Activated naive CD8-positive, alpha-beta T cell treated with anti-CD3 and anti-CD28 coated beads, Interleukin-2, amount 50 U/mL, for 24 hours (primary cell): ENCODE data around the gene SGK1.
"Not testable (repeated sequence)": the region's sequence is repeated elsewhere in the genome, so short reads cannot be mapped to it uniquely, and the experiment has no call there.

ENCODE experiments used
- ATAC-seq: fragments of 150-1000 bp; cut with Tn5 transposase; one replicate; pipeline ENCODE4 v1.10.0; 2021
- DNase-seq: peaks from one replicate; pipeline ENCODE4 v3.0.0; 2021
- H3K27ac Mint-ChIP-seq: one replicate; pipeline ENCODE4 v1.8.0; 2021; ENCODE audit warnings: mild to moderate bottlenecking, mixed read lengths
- H3K27me3 Mint-ChIP-seq: one replicate; pipeline ENCODE4 v1.8.0; 2021; ENCODE audit warnings: mixed read lengths
- H3K36me3 Mint-ChIP-seq: one replicate; pipeline ENCODE4 v1.8.0; 2021; ENCODE audit warnings: low read depth, mixed read lengths
- H3K4me1 Mint-ChIP-seq: one replicate; pipeline ENCODE4 v1.8.0; 2021; ENCODE audit warnings: mixed read lengths
- H3K4me3 Mint-ChIP-seq: one replicate; pipeline ENCODE4 v1.8.0; 2021; ENCODE audit warnings: mild to moderate bottlenecking, moderate library complexity, mixed read lengths
- H3K9me3 Mint-ChIP-seq: one replicate; pipeline ENCODE4 v1.8.0; 2021; ENCODE audit warnings: mixed read lengths

The SGK1 gene

GRCh38 chr6:134303891-134304290 is 14.0 kb downstream of the SGK1 start:
- Mint-ChIP-seq H3K4me3 (no peak overlapping the region), H3K36me3 (no peaks in the 10 kb centered on the region), H3K27me3 (no peaks in the 10 kb centered on the region), H3K9me3 (peaks cover 3% of the 10 kb centered on the region), H3K27ac (no peak overlapping the region), H3K4me1 (peaks cover 7% of the 10 kb centered on the region)
- DNase-seq (no peak), ATAC-seq (no peak)

- Mint-ChIP-seq H3K27me3 (no peaks in the 10 kb centered on the region), H3K4me3 (no peak overlapping the region), H3K27ac (no peak overlapping the region), H3K4me1 (peaks cover 10% of the 10 kb centered on the region), H3K36me3 (no peaks in the 10 kb centered on the region), H3K9me3 (peaks cover 3% of the 10 kb centered on the region)
- ATAC-seq (no peak), DNase-seq (no peak)
These were observed 18.7 kb downstream of the SGK1 start for GRCh38 chr6:134299236-134299635.

GRCh38 chr6:134296762-134297161 is 21.1 kb downstream of the SGK1 start:
- ATAC-seq: no peak
- H3K36me3 Mint-ChIP-seq: no peaks in the 10 kb centered on the region
- H3K27me3 Mint-ChIP-seq: no peaks in the 10 kb centered on the region
- H3K27ac Mint-ChIP-seq: no peak overlapping the region
- peaks cover 3% of the 10 kb centered on the region for H3K9me3 Mint-ChIP-seq
- H3K4me1 Mint-ChIP-seq: peaks cover 10% of the 10 kb centered on the region
- no peak for DNase-seq
- H3K4me3 Mint-ChIP-seq: no peak overlapping the region

- no peak overlapping the region for H3K4me3 Mint-ChIP-seq
- H3K4me1 Mint-ChIP-seq: peaks cover 9% of the 10 kb centered on the region
- no peak for DNase-seq
- H3K27me3 Mint-ChIP-seq: no peaks in the 10 kb centered on the region
- H3K27ac Mint-ChIP-seq: no peak overlapping the region
- H3K36me3 Mint-ChIP-seq: no peaks in the 10 kb centered on the region
- no peak for ATAC-seq
- peaks cover 3% of the 10 kb centered on the region for H3K9me3 Mint-ChIP-seq
These were observed 21.9 kb downstream of the SGK1 start for GRCh38 chr6:134295953-134296553.

GRCh38 chr6:134293659-134294161 is 24.2 kb downstream of the SGK1 start:
- no peak overlapping the region for H3K27ac Mint-ChIP-seq
- H3K9me3 Mint-ChIP-seq: no peaks in the 10 kb centered on the region
- peaks cover 2% of the 10 kb centered on the region for H3K27me3 Mint-ChIP-seq
- ATAC-seq (no peak), DNase-seq (no peak)
- H3K4me1 Mint-ChIP-seq: peaks cover 15% of the 10 kb centered on the region
- H3K4me3 Mint-ChIP-seq: no peak overlapping the region
- H3K36me3 Mint-ChIP-seq: peaks cover 2% of the 10 kb centered on the region

GRCh38 chr6:134291156-134291555 is 26.8 kb downstream of the SGK1 start:
- peaks cover 2% of the 10 kb centered on the region for H3K36me3 Mint-ChIP-seq
- no peak for DNase-seq
- no peaks in the 10 kb centered on the region for H3K9me3 Mint-ChIP-seq
- H3K4me3 Mint-ChIP-seq: no peak overlapping the region
- no peak for ATAC-seq
- peaks cover 2% of the 10 kb centered on the region for H3K27me3 Mint-ChIP-seq
- H3K27ac Mint-ChIP-seq: no peak overlapping the region
- H3K4me1 Mint-ChIP-seq: peaks cover 28% of the 10 kb centered on the region

- peaks cover 2% of the 10 kb centered on the region for H3K27me3 Mint-ChIP-seq
- no peaks in the 10 kb centered on the region for H3K9me3 Mint-ChIP-seq
- H3K36me3 Mint-ChIP-seq: peaks cover 2% of the 10 kb centered on the region
- H3K27ac Mint-ChIP-seq: peak overlapping the region; percentile 89
- DNase-seq (no peak), ATAC-seq (no peak)
- H3K4me3 Mint-ChIP-seq: peak overlapping the region; percentile 48
- H3K4me1 Mint-ChIP-seq: peaks cover 28% of the 10 kb centered on the region
These were observed 28.7 kb downstream of the SGK1 start for GRCh38 chr6:134289204-134289575.

- peak overlapping the region; percentile 48 for H3K4me3 Mint-ChIP-seq
- H3K27me3 Mint-ChIP-seq: peaks cover 2% of the 10 kb centered on the region
- ATAC-seq: peak; percentile 92
- no peak for DNase-seq
- H3K27ac Mint-ChIP-seq: peak overlapping the region; percentile 89
- peaks cover 28% of the 10 kb centered on the region for H3K4me1 Mint-ChIP-seq
- H3K36me3 Mint-ChIP-seq: peaks cover 2% of the 10 kb centered on the region
- H3K9me3 Mint-ChIP-seq: no peaks in the 10 kb centered on the region
These were observed 29.2 kb downstream of the SGK1 start for GRCh38 chr6:134288538-134289203.

- Mint-ChIP-seq H3K9me3 (no peaks in the 10 kb centered on the region), H3K27ac (peak overlapping the region; percentile 89), H3K4me1 (peaks cover 28% of the 10 kb centered on the region), H3K27me3 (peaks cover 2% of the 10 kb centered on the region), H3K4me3 (peak overlapping the region; percentile 48), H3K36me3 (peaks cover 2% of the 10 kb centered on the region)
- no peak for ATAC-seq
- DNase-seq: no peak
These were observed 29.9 kb downstream of the SGK1 start for GRCh38 chr6:134287859-134288537.

GRCh38 chr6:134282816-134283215 is 35.1 kb downstream of the SGK1 start:
- ATAC-seq (no peak), DNase-seq (no peak)
- Mint-ChIP-seq H3K36me3 (no peaks in the 10 kb centered on the region), H3K27me3 (no peaks in the 10 kb centered on the region), H3K9me3 (no peaks in the 10 kb centered on the region), H3K4me3 (no peak overlapping the region), H3K27ac (no peak overlapping the region), H3K4me1 (peaks cover 10% of the 10 kb centered on the region)

- Mint-ChIP-seq H3K4me3 (no peak overlapping the region), H3K27ac (no peak overlapping the region), H3K27me3 (no peaks in the 10 kb centered on the region), H3K4me1 (peaks cover 18% of the 10 kb centered on the region), H3K36me3 (no peaks in the 10 kb centered on the region), H3K9me3 (no peaks in the 10 kb centered on the region)
- DNase-seq (no peak), ATAC-seq (no peak)
These were observed 36.5 kb downstream of the SGK1 start for GRCh38 chr6:134281388-134281787.

- Mint-ChIP-seq H3K36me3 (no peaks in the 10 kb centered on the region), H3K27ac (no peak overlapping the region), H3K9me3 (no peaks in the 10 kb centered on the region), H3K4me1 (peaks cover 15% of the 10 kb centered on the region), H3K27me3 (no peaks in the 10 kb centered on the region), H3K4me3 (no peak overlapping the region)
- no peak for ATAC-seq
- DNase-seq: no peak
These were observed 39.9 kb downstream of the SGK1 start for GRCh38 chr6:134278000-134278399.

- ATAC-seq: not testable (repeated sequence)
These were observed 41.0 kb downstream of the SGK1 start for GRCh38 chr6:134276891-134277377.

GRCh38 chr6:134272374-134272773 is 45.5 kb downstream of the SGK1 start:
- ATAC-seq: no peak
- Mint-ChIP-seq H3K27me3 (no peaks in the 10 kb centered on the region), H3K27ac (peak overlapping the region; percentile 28), H3K36me3 (no peaks in the 10 kb centered on the region), H3K9me3 (no peaks in the 10 kb centered on the region), H3K4me3 (no peak overlapping the region), H3K4me1 (peaks cover 23% of the 10 kb centered on the region)
- no peak for DNase-seq

More at GRCh38 chr6:134276891-134277377, 41.0 kb downstream of the SGK1 start:
- H3K36me3 Mint-ChIP-seq, H3K4me3 Mint-ChIP-seq, H3K9me3 Mint-ChIP-seq, H3K27ac Mint-ChIP-seq, DNase-seq, H3K27me3 Mint-ChIP-seq: not testable (repeated sequence)
- H3K4me1 Mint-ChIP-seq: peaks cover 20% of the 10 kb centered on the region

GRCh38 chr6:134267917-134268361 is 50.0 kb downstream of the SGK1 start:
- Mint-ChIP-seq H3K36me3 (no peaks in the 10 kb centered on the region), H3K27me3 (no peaks in the 10 kb centered on the region), H3K4me1 (peaks cover 11% of the 10 kb centered on the region), H3K9me3 (no peaks in the 10 kb centered on the region), H3K4me3 (no peak overlapping the region), H3K27ac (no peak overlapping the region)
- no peak for ATAC-seq
- no peak for DNase-seq
